Posterior cingulate gyrus (tissue), 11 donors: ENCODE measurements around the gene COA6.
"Not testable (repeated sequence)": the region's sequence is repeated elsewhere in the genome, so short reads cannot be mapped to it uniquely, and the experiment has no call there.

Experiments
- DNase-seq, 10 donors: peaks; one replicate each; pipeline versions ENCODE4 v3.0.0 to v3.0.0-alpha.2; 2020 to 2021; ENCODE audit warnings: mixed read lengths in 3 of 10
- intact Hi-C: fragments of 100-400 bp; cut with DNase I; formaldehyde crosslinking; loops from one replicate; pipeline ENCODE4 v1.15.1; 2023

The COA6 gene, protein sequence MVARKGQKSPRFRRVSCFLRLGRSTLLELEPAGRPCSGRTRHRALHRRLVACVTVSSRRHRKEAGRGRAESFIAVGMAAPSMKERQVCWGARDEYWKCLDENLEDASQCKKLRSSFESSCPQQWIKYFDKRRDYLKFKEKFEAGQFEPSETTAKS

DNA sequence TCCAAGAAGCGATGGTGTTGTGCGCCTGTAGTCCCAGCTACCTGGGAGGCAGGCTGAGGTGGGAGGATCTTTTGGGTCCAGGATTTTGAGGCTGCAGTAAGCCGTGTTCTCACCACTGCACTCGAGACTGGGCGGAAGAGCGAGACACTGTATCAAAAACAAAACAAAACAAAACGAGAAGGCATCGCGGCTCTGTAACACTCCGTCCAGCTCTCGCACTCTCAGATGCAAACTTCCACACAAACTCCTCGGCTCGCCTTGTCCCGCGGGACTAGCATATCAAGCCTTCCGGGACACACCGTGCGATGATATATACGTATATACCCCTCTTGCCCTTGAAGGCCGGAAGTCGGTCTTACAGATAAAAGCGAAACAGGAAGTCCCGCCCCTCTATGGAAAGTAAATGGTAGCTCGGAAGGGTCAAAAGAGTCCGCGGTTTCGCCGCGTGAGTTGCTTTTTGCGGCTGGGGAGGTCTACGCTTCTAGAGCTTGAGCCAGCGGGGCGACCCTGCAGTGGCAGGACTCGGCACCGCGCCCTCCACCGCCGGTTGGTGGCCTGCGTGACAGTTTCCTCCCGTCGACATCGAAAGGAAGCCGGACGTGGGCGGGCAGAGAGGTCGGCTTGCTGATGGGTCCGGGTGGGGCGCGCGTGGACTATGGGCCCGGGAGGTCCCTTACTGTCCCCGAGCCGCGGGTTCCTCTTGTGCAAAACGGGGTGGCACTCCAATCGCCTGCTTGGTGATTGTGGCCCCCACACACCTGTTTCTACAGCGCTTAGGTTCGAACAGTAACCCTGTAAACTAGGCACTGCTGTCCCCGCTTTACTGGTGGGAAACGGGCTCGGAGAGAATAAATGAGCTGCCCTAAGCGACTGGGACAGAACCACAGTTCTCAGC lies at the start of gene COA6:
TSS of gene COA6 (plus strand) at position 393 of the 895 bp plus-strand sequence. CDS start at position 404, 11 bp downstream.
- intact Hi-C loops = loop anchor here (2.0 kb wide), 1 partner anchor 755 kb away; the partner anchor contains the start of gene TOMM20
- peak; percentile 81 to 98 (median 88) for DNase-seq

DNA sequence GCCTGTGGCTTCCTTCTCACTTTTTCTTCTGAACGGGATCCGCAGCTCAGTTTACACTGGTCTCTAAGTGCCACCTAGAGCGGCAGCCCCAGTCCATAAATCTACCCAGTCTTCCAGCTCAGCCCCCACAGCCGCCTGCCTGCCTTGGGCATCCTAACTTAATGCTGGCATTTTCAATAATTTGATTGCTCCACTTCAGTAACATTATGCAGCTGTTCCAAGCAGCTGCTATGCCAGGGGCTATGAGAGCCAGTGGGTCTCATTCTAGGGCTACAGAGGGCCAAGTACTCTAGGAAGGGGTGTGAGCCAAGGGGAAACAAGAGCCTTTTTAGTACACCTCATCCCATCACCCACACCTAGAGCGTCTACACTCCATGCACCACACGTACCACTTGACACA lies 48.4 kb upstream of the COA6 start:
- DNase-seq = no peak
- intact Hi-C loops = no loop called here

DNA sequence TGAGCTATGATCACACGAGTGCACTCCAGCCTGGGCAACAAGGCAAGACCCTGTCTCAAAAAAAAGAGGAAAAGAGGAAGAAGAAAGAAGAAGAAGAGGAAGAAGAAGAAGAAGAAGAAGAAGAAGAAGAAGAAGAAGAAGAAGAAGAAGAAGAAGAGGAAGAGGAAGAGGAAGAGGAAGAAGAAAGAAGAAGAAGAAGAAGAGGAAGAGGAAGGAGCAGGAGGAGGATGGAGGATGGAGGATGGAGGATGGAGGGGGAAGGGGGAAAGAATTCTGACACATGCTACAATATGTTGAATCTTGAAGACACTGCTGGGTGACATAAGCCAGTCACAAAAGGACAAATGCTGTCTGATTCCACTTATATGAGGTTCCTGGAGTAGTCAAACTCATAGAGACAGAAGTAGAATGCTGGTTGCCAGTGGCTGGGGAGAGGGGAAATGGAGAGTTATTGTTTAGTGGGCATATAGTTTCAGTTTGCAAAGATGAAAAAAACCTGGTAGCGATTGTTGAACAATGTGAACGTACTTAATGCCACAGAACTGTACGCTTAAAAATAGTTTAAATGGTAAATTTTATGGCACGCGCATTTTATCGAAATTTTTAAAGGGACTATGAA lies 47.3 kb upstream of the COA6 start:
- DNase-seq = no peak
- intact Hi-C loops = no loop called here

DNA sequence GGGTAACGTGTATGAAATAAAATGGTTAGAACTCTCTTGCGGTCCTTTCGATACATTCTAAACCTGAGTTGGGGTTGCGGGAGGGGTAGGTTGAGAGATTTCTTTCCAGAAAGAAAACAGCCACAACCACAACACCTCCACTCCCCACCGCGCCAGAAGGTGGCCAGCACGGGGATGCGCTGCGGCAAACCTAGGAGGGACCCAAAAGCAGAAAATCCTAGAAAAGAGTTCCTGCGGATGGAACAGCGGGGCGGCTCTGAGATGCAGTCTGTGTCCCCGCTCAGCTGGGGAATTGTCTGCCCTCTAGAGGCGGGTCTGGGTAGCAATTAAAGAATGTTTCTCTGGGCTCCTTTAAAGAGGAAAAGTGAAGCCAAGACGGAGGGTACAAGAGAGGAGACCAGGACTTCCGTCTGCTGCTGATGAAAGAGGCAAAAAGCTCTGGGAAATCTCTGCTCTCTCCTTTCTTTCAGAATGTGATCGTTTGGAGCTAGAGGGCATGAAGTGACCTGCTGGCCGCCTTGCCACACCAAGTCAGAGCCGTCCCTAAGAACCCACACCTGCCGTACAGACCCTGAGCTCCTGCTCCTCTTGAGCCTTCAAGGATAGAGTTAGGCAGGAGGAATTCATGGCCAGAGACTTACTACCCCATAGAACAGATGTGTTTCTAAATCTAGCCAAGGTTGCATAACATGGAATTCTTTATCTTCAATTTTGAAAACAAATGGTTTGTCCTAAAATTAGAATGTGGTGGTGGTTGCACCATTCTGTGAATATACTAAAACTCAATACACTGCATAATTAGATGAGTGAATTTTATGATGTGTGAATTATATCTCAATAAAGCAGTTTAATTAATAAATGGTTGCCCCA lies 46.5 kb upstream of the COA6 start:
- intact Hi-C loops = no loop called here
- DNase-seq = peak in 7 of 10 donors; percentile 28 to 89 (median 46)

DNA sequence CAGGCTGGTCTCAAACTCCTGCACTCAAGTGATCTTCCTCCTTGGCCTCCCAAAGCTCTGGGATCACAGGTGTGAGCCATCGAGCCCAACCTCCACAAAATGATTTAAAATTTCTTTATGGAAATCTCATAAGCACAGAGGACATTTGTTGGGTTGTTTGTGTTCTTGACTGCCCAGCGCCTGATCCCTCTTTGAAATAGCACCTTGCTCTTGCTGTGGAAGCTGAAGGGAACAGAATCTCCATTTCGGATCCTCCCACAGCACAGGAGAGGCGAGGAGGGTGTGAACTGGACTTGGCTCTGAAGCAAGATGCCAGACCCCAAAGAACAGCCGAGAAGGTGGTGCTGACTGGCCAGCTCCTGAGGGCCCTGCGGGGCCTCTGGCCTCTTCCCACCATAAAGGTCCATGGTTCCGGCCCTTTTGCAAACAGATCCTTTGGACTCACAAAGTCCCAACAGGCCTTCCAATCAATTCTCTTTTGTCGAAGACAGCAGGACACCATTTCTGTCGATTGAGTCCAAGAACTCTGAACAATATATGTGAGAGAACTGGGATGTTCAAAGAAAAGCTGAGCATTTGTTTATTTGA lies 45.6 kb upstream of the COA6 start:
- intact Hi-C loops = no loop called here
- DNase-seq = no peak

DNA sequence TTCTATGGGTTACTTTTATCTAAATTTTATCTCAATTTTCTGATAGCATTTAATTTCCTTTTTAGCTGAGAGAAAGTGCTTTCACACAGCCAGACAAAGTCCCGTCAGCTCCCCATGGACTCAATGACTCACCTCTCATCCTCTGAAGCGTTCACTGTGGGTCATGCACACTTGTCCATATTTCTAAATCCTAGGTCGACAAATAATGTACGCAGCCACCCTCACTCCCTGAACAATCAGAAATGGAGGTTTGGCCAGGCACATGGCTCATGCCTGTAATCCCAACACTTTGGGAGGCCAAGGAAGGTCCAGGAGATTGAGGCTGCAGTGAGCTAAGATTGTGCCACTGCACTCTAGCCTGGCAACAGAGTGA lies 42.4 kb upstream of the COA6 start:
- no peak for DNase-seq
- intact Hi-C loops = no loop called here

DNA sequence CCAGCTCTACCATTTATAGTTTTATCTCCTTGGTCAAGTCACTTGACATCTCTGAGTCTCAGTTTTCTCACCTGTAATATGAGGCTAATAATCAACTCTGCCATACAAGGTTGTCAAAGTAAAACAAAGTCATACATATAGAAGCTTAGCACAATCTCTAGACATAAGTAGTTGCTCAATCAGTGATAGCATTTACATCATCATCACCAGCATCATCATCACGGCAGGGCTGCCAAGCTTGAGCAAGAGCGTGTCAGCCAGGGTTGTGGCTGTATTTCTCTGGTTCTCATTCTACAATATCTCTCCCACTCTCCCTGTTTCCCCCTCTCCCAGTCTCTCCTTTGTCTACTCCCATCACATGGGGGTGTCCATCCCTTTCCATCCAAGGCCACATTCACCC lies 41.7 kb upstream of the COA6 start:
- DNase-seq = no peak
- intact Hi-C loops = no loop called here

DNA sequence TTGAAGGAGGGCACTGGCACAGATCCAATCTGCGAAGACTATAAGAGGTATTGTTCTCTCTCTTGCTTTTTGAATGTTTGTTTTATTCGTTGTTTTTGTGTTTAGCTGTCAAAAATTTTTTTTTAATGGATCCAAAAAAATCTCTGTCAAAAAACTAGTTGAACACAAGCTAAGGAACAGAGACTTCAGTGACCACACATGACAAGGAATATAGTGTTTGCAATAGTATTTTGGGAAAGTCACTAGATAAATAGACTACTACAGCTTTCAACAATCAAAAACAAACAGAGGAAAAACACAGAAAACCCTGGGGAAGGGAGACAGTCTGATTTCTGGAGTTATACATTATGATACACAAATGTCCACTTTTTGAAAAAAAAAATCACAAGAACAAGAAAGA lies 36.9 kb upstream of the COA6 start:
- no peak for DNase-seq
- intact Hi-C loops = no loop called here

DNA sequence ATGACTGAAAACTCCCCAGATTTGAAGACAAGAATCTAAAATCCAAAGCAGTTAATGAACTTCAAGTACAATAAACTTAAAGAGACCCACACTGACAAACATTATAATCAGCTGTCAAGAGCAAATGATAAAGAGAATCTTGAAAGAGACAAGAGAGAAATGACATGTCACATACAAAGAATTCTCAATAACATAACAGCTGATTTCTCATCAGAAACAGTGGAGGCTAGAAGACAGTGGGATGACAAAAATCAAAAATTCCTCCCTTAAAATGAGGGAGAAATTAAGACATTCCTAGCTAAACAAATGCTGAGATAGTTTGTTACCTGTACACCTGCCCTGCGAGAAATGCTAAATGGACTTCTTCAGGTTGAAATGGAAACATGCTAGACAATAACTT lies 36.0 kb upstream of the COA6 start:
- DNase-seq = no peak
- intact Hi-C loops = no loop called here

DNA sequence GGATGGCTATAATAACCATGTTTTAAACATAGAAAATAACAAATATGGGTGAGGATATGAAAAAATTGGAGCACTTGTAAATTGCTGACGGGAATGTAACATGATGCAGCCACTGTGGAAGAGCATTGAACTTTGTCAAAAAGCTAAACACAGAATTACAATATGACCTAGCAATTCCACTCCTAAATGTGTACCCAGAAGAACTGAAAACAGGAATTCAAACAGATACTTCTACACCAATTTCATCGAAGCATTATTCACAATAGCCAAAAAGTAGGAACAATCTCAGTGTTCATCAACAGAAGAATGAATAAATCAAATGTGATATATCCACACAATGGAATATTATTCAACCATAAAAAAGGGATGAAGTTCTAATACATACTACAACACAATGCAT lies 32.7 kb upstream of the COA6 start:
- DNase-seq = no peak
- intact Hi-C loops = no loop called here

DNA sequence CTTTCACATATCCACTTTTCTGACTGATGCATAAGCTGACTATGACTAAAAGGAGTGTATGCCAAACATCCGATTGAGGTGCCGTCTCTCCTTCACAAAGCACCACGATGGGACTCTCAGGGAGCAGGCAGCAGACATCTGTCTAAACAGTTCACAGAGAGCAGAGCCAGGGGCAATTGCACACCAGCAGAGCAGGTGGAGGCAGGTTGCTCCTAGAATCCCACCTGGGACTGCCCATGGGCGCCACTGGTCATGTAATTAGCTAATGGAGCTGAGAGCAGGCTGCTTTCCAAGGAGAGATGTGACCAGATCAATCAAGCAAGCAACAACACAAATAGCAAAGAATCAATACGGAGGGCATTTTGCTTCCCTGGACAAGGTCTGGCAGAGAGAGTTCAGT lies 30.5 kb upstream of the COA6 start:
- intact Hi-C loops = no loop called here

DNA sequence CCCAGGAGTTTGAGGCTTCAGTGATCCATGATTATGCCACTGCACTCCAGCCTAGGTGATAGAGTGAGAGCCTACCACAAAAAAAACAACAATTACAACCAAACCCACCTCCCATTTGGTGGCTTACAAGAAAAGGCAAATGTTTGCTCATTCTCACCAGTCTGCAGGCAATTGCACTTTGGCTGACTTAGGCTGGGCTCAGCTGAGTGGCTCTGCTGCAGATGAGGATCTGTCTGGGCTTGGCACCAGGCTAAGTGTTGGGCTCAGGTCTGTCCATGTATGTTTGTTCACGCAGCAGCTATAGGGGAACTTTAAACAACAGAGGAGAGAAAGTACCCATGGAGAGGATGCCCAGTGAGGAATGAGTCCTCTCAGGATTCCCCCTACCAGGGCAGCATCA lies 28.0 kb upstream of the COA6 start:
- DNase-seq = no peak
- intact Hi-C loops = no loop called here

More for the DNA sequence above, 30.5 kb upstream of the COA6 start:
- DNase-seq = no peak

DNA sequence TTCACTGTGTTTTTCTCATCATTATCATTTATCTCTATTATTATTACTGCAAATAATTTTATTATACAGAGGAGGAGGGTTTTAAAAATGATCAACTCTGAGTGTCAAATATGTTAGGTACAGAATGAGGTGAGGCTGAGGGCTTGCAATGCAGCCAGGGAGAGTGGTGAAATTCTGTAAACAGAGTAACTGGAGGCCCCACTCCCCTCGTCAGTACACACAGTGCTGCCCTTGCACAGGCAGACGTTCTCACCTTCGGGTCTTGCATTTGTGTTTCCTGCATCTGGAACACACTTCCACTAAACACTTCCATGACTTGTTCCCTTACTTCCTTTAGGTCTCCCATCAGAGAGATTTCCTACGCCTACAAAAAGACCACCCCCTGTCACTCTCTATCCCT lies 24.3 kb upstream of the COA6 start:
- no peak for DNase-seq
- intact Hi-C loops = no loop called here

DNA sequence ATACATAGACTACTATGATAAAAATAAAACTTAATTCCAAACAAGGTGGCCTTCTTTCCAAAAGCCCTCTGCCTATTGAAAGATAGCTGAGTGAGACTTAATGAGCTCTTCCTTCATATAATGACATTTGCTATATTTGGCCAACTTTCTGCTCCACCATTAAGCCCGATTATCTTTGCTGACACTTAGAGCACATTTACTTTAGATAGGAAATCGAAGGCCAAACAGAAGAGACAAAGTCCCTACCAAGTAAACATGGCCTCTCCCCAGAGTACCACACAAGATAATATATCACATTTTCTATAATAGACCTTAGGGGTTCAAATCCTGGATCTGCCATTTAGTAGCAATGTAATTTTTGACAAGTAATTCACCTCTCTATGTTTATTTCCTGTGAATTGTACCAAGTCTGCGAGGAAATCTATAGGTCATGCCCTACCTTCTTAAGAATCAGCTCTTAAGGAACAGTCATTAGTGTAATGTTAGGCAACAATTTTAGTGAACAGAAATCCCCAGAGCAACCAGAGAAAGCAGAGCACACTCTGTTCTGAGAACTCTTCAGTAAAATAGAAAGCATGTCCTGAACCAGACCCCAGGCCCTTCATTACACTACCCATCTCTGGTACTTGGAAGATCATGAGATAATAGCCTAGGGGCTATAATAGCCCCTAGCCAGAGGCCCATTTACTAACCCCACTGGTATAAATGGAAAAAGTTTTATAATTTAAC lies 17.3 kb upstream of the COA6 start:
- no peak for DNase-seq
- intact Hi-C loops = no loop called here

DNA sequence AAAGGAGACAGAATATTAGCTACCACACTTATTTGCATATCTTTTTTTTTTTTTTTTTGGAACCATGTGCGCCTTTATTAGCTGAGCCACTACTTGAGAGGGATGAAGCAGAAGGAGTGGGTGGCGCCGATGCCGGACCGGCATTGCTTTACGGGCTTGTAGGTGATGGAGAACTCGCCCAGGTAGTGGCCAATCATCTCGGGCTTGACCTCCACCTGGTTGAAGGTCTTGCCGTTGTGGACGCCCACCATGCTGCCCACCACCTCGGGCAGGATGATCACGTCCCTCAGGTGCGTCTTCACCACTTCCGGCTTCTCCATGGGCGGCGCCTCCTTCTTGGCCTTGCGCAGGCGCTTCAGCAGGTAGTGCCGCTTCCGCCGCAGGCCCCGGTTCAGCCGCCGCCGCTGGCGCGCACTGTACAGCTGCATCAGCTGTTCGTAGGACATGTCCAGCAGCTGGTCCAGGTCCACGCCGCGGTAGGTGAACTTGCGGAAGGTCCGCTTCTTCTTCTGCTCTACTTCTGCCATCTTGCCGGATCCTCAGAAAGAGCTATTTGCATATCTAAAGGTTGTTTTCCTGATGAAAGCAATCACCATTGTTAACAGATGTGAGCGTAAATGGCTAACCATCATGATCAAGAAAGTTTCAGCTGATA lies 16.5 kb upstream of the COA6 start:
- DNase-seq = peak in 5 of 10 donors; percentile 40 to 89 (median 82)
- intact Hi-C loops = not testable (repeated sequence)

DNA sequence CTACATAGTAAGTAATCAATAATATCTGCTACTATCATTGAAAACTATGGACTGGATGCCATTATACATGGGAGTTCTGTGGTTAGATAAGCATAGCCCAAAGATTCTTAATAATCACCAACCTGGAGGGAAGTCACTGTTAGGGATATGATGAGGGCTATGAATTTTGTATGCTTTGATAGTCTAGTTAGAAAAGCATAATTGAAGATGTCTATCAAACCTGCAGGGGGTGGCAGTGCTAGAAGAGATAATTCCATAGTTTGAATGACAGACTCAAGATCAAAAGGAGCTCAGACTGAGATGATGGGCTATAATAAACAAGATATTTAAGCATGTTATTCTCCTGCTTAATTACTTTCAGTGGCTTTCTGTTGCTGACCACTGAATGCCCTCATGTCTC lies 15.4 kb upstream of the COA6 start:
- intact Hi-C loops = no loop called here
- no peak for DNase-seq

DNA sequence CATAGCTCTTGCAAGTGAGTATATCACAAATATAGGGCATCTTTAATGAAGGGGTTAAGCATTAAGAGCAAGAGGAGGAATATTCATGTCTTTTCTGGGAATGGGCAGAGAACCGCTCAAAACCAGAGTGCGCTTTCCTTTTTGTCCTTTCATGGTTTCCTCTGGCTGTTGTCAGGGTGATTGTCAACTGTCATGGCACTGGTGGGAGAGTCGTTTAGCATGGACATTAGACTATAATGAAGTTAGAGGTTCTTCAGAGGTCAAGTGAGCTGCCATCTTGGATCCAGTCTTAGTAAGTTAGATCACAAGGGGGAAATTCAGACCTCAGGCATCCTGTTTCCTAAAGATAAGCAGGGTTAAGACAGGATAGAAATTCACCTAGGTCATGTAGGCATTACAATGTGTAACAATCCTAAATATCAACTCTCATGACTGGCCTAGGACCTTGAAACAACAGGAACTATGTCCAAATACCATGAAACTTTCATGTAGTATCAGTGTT lies 12.1 kb upstream of the COA6 start:
- intact Hi-C loops = no loop called here
- no peak for DNase-seq

DNA sequence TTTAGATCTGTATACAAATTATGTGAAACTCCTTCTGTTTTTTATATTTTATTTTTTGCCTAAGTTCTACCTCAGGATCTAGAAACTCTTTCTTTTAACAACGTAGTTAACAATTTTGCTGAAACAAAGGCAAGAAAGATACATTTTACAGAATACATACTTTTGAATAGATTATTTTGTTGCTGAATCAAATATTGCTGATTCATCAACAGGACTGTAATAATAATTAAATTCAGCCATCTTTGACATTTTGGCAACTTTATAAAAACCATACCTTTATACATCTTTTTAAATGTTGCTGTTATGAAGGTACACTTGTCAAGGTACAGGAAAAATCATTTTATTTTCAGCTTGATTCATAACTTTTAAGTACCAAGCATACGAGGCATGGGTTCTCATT lies 10.7 kb upstream of the COA6 start:
- no peak for DNase-seq
- intact Hi-C loops = no loop called here
